RWPE2 (cell line): ENCODE data around the gene APP.

Experiments used
- ATAC-seq: fragments of 200-7000 bp; cut with Tn5 transposase; 3 replicates; pipeline ENCODE4 v1.9.1; 2021; ENCODE audit warnings: low read depth
- DNase-seq: peaks from one replicate; pipeline ENCODE4 v3.0.0-alpha.2; 2020; ENCODE audit warnings: low spot score
- H3K27ac ChIP-seq: fragments of 450-650 bp; 2 replicates; pipeline ENCODE4 v1.5.1; 2017; ENCODE audit warnings: mild to moderate bottlenecking; ENCODE audit not compliant: poor library complexity, severe bottlenecking
- H3K27me3 ChIP-seq: fragments of 250-450 bp; sonication (Bioruptor Pico); 2 replicates; pipeline ENCODE4 v1.5.1; 2021; ENCODE audit warnings: mild to moderate bottlenecking, moderate library complexity; ENCODE audit not compliant: insufficient read depth, poor library complexity, severe bottlenecking
- H3K36me3 ChIP-seq: fragments of 250-450 bp; sonication (Bioruptor Pico); 2 replicates; pipeline ENCODE4 v1.5.1; 2020; ENCODE audit warnings: low read depth, mild to moderate bottlenecking, moderate library complexity
- H3K4me1 ChIP-seq: fragments of 250-450 bp; sonication (Bioruptor Pico); 2 replicates; pipeline ENCODE4 v1.5.1; 2021; ENCODE audit warnings: mild to moderate bottlenecking, moderate library complexity; ENCODE audit not compliant: insufficient read depth, poor library complexity, severe bottlenecking
- H3K4me3 ChIP-seq: fragments of 250-450 bp; sonication (Bioruptor Pico); 2 replicates; pipeline ENCODE4 v1.5.1; 2021; ENCODE audit warnings: mild to moderate bottlenecking, moderate library complexity; ENCODE audit not compliant: severe bottlenecking
- H3K9me3 ChIP-seq: fragments of 250-450 bp; sonication (Bioruptor Pico); 2 replicates; pipeline ENCODE4 v1.5.1; 2021; ENCODE audit warnings: mild to moderate bottlenecking, moderate library complexity; ENCODE audit not compliant: severe bottlenecking
- CTCF ChIP-seq: fragments of 450-650 bp; IDR thresholded peaks from one replicate; pipeline ENCODE4 v1.5.1; 2017; ENCODE audit warnings: mild to moderate bottlenecking, moderate library complexity; ENCODE audit not compliant: poor library complexity, severe bottlenecking

The APP gene

GRCh38 chr21:25834381-25834780 lies 336.2 kb downstream of the APP start:
- Histone ChIP-seq H3K9me3 (no peaks in the 10 kb centered on the region), H3K4me1 (peaks cover 27% of the 10 kb centered on the region), H3K27me3 (no peaks in the 10 kb centered on the region), H3K36me3 (no peaks in the 10 kb centered on the region), H3K27ac (peak overlapping the region; percentile 58), H3K4me3 (no peak overlapping the region)
- no peak for TF ChIP-seq CTCF
- DNase-seq (peak; percentile 61), ATAC-seq (peak; percentile 90)

GRCh38 chr21:25831300-25831960 lies 339.1 kb downstream of the APP start:
- Histone ChIP-seq H3K9me3 (no peaks in the 10 kb centered on the region), H3K4me1 (peaks cover 18% of the 10 kb centered on the region), H3K4me3 (no peak overlapping the region), H3K27me3 (no peaks in the 10 kb centered on the region), H3K36me3 (no peaks in the 10 kb centered on the region), H3K27ac (no peak overlapping the region)
- DNase-seq (no peak), ATAC-seq (no peak)
- no peak for TF ChIP-seq CTCF
